Measurements from ENCODE around the gene THOP1. TPM values are rescaled to one million over a fixed set of nuclear protein-coding genes. Genes with fewer than 3 reads are reported as not detected.

The THOP1 gene
- total and polyA plus RNA-seq, 10 of the 15 experiments (the other 5 are each of a cell fraction or from before 2014, with no cell fraction given), result 1.9 to 270 (median 169) TPM

DNA sequence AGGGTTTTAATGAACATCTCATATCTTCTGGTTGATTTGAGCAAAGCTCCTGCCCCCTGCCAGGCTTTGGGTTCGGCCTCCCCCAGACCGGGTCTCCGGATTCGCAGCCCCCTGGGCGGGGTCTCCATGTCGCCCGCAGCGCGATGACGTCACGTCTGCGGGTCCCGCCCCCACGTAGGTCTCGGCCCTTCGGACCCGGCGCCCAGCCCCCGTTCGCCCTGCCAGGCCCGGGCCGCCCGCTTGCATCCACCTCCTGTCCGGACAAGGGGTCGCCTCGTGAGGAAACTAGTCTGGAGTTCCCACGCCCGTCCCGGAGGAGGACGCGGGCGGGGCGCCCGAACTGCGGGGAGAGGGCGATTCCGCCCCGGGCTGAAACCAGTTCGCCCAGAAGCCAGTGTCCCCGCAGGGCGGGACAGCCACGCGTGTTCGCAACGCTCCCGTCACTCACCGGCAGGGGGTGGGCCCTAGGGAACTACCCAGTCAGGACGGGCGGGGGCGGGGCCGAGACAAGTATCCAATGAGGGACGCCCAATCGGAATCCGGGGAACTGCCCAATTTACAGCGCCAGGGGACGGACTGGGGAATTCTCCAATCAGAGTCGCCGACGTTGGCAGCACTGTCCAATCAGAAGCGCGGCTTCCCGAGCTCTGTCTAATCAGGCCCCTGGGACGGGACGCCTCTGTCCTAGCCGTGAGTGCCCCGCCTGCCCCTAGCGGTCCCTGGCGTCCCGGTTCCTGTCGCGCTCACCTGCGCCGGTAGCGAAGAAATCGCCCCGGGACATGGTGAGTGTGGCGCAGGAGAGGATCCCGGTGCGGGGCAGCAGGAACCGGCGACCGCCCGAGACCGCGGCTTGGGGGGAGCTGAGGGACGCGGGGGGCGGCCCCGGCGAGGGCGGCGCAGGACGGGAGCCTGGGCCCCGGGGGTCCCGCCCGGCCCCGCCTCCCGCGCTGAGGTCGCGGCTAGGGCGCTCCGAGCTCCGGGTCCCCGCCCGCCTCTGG lies 55.8 kb downstream of the THOP1 start, which contains the start of gene ZNF555 (continued):
- TF ChIP-seq, protein P1, sequence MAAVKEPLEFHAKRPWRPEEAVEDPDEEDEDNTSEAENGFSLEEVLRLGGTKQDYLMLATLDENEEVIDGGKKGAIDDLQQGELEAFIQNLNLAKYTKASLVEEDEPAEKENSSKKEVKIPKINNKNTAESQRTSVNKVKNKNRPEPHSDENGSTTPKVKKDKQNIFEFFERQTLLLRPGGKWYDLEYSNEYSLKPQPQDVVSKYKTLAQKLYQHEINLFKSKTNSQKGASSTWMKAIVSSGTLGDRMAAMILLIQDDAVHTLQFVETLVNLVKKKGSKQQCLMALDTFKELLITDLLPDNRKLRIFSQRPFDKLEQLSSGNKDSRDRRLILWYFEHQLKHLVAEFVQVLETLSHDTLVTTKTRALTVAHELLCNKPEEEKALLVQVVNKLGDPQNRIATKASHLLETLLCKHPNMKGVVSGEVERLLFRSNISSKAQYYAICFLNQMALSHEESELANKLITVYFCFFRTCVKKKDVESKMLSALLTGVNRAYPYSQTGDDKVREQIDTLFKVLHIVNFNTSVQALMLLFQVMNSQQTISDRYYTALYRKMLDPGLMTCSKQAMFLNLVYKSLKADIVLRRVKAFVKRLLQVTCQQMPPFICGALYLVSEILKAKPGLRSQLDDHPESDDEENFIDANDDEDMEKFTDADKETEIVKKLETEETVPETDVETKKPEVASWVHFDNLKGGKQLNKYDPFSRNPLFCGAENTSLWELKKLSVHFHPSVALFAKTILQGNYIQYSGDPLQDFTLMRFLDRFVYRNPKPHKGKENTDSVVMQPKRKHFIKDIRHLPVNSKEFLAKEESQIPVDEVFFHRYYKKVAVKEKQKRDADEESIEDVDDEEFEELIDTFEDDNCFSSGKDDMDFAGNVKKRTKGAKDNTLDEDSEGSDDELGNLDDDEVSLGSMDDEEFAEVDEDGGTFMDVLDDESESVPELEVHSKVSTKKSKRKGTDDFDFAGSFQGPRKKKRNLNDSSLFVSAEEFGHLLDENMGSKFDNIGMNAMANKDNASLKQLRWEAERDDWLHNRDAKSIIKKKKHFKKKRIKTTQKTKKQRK (IDR thresholded peaks at IDR 0.05; ENCODE audit: low read depth, low read length), result peak; percentile 78
- TF ChIP-seq TCF7 (IDR thresholded peaks at IDR 0.05; ENCODE audit: borderline replicate concordance), result no peak
- no peak for TF ChIP-seq SIN3A (IDR thresholded peaks at IDR 0.05; ENCODE audit: low read depth, low read length)
- no peak for TF ChIP-seq KDM1A (IDR thresholded peaks at IDR 0.05; ENCODE audit: borderline replicate concordance)
- no peak for TF ChIP-seq STAT1 (conservative IDR thresholded peaks at IDR 0.05)
- peak; percentile 99 for TF ChIP-seq BACH1 (IDR thresholded peaks at IDR 0.05; ENCODE audit: borderline replicate concordance)
- 0 out of 2 replicates have a peak, but pooled peaks have one; percentile 23 for TF ChIP-seq TAF1 (IDR thresholded peaks at IDR 0.05; ENCODE audit: borderline replicate concordance, low read depth, low read length)
- TF ChIP-seq, protein P2, sequence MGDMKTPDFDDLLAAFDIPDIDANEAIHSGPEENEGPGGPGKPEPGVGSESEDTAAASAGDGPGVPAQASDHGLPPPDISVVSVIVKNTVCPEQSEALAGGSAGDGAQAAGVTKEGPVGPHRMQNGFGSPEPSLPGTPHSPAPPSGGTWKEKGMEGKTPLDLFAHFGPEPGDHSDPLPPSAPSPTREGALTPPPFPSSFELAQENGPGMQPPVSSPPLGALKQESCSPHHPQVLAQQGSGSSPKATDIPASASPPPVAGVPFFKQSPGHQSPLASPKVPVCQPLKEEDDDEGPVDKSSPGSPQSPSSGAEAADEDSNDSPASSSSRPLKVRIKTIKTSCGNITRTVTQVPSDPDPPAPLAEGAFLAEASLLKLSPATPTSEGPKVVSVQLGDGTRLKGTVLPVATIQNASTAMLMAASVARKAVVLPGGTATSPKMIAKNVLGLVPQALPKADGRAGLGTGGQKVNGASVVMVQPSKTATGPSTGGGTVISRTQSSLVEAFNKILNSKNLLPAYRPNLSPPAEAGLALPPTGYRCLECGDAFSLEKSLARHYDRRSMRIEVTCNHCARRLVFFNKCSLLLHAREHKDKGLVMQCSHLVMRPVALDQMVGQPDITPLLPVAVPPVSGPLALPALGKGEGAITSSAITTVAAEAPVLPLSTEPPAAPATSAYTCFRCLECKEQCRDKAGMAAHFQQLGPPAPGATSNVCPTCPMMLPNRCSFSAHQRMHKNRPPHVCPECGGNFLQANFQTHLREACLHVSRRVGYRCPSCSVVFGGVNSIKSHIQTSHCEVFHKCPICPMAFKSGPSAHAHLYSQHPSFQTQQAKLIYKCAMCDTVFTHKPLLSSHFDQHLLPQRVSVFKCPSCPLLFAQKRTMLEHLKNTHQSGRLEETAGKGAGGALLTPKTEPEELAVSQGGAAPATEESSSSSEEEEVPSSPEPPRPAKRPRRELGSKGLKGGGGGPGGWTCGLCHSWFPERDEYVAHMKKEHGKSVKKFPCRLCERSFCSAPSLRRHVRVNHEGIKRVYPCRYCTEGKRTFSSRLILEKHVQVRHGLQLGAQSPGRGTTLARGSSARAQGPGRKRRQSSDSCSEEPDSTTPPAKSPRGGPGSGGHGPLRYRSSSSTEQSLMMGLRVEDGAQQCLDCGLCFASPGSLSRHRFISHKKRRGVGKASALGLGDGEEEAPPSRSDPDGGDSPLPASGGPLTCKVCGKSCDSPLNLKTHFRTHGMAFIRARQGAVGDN (IDR thresholded peaks at IDR 0.05), result 0 out of 2 replicates have a peak, but pooled peaks have one; percentile 26
- TF ChIP-seq HCFC1 (IDR thresholded peaks at IDR 0.05; ENCODE audit: low read length), result no peak
- no peak; a peak in 1 of 4 replicates for TF ChIP-seq BHLHE40 (IDR thresholded peaks at IDR 0.05; ENCODE audit: borderline replicate concordance in 1 of 2, low read depth in 2 of 2, low read length in 1 of 2)
- TF ChIP-seq, protein P3, sequence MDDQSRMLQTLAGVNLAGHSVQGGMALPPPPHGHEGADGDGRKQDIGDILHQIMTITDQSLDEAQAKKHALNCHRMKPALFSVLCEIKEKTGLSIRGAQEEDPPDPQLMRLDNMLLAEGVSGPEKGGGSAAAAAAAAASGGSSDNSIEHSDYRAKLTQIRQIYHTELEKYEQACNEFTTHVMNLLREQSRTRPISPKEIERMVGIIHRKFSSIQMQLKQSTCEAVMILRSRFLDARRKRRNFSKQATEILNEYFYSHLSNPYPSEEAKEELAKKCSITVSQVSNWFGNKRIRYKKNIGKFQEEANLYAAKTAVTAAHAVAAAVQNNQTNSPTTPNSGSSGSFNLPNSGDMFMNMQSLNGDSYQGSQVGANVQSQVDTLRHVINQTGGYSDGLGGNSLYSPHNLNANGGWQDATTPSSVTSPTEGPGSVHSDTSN (IDR thresholded peaks at IDR 0.05; ENCODE audit: insufficient replicate concordance, low read depth, low read length), result peak; percentile 99
- TF ChIP-seq, protein P4, sequence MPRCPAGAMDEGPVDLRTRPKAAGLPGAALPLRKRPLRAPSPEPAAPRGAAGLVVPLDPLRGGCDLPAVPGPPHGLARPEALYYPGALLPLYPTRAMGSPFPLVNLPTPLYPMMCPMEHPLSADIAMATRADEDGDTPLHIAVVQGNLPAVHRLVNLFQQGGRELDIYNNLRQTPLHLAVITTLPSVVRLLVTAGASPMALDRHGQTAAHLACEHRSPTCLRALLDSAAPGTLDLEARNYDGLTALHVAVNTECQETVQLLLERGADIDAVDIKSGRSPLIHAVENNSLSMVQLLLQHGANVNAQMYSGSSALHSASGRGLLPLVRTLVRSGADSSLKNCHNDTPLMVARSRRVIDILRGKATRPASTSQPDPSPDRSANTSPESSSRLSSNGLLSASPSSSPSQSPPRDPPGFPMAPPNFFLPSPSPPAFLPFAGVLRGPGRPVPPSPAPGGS (IDR thresholded peaks at IDR 0.05; ENCODE audit: borderline replicate concordance, insufficient read depth, low read depth, low read length, poor library complexity, severe bottlenecking), result no peak
- TF ChIP-seq ZNF207 (IDR thresholded peaks at IDR 0.05; ENCODE audit: borderline replicate concordance), result no peak
- no peak for TF ChIP-seq GABPA (IDR thresholded peaks at IDR 0.05; ENCODE audit: low read depth)
- TF ChIP-seq HDGF (IDR thresholded peaks at IDR 0.05), result no peak
- TF ChIP-seq RAD51 (IDR thresholded peaks at IDR 0.05), result no peak
- TF ChIP-seq, protein P5, sequence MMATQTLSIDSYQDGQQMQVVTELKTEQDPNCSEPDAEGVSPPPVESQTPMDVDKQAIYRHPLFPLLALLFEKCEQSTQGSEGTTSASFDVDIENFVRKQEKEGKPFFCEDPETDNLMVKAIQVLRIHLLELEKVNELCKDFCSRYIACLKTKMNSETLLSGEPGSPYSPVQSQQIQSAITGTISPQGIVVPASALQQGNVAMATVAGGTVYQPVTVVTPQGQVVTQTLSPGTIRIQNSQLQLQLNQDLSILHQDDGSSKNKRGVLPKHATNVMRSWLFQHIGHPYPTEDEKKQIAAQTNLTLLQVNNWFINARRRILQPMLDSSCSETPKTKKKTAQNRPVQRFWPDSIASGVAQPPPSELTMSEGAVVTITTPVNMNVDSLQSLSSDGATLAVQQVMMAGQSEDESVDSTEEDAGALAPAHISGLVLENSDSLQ (IDR thresholded peaks at IDR 0.05), result peak; percentile 99

Data from GM12878 (cell line).